Measurements from ENCODE around the gene FGFRL1.

- TF ChIP-seq, protein P1, sequence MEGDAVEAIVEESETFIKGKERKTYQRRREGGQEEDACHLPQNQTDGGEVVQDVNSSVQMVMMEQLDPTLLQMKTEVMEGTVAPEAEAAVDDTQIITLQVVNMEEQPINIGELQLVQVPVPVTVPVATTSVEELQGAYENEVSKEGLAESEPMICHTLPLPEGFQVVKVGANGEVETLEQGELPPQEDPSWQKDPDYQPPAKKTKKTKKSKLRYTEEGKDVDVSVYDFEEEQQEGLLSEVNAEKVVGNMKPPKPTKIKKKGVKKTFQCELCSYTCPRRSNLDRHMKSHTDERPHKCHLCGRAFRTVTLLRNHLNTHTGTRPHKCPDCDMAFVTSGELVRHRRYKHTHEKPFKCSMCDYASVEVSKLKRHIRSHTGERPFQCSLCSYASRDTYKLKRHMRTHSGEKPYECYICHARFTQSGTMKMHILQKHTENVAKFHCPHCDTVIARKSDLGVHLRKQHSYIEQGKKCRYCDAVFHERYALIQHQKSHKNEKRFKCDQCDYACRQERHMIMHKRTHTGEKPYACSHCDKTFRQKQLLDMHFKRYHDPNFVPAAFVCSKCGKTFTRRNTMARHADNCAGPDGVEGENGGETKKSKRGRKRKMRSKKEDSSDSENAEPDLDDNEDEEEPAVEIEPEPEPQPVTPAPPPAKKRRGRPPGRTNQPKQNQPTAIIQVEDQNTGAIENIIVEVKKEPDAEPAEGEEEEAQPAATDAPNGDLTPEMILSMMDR (conservative IDR thresholded peaks at IDR 0.05; ENCODE audit: low read depth, low read length) = no peak
- no peak for TF ChIP-seq EZH2 (IDR thresholded peaks at IDR 0.05; ENCODE audit: borderline replicate concordance, low read depth, low read length, poor library complexity, severe bottlenecking)
These were observed 64.6 kb downstream of the FGFRL1 start for GRCh38 chr4:1075809-1076699.
